Pancreas (tissue), 10 donors: ENCODE results near the gene RNF152. TPM values are rescaled to one million over a fixed set of nuclear protein-coding genes. Genes with fewer than 3 reads are reported as not detected.

Source experiments
- ATAC-seq, 4 donors: fragments of 200-7000 bp; cut with Tn5 transposase; one replicate each; pipeline versions ENCODE4 v1.8.0 to v1.9.1; 2020; ENCODE audit warnings: mild to moderate bottlenecking in 4 of 4, moderate library complexity in 4 of 4
- DNase-seq, 6 donors: peaks; one replicate each; pipeline ENCODE4 v3.0.0-alpha.2; 2020
- FAIRE-seq: peaks from 2 replicates; lab custom pipeline; 2012; peaks lifted over from hg19 to GRCh38; lab: Jason Lieb, UNC
- H3K27ac ChIP-seq, 4 donors: fragments of 200-600 bp; sonication (generic); 1 replicate in 3 of 4; 2 replicates in 1 of 4; pipeline versions ENCODE4 v1.5.0 to v1.8.0; 2020
- H3K27me3 ChIP-seq, 4 donors: fragments of 200-600 bp; one replicate each; pipeline ENCODE4 v1.8.0; 2021
- H3K36me3 ChIP-seq, 3 donors: fragments of 200-600 bp; sonication (generic) in 1 of 3; one replicate each; pipeline versions ENCODE4 v1.5.0 to v1.8.0; 2020 to 2021
- H3K4me1 ChIP-seq, 3 donors: fragments of 200-600 bp; one replicate each; pipeline ENCODE4 v1.8.0; 2021
- H3K4me3 ChIP-seq, 4 donors: fragments of 200-600 bp; sonication (generic) in 2 of 4; one replicate each; pipeline versions ENCODE4 v1.5.0 to v1.8.0; 2020 to 2021
- H3K9me3 ChIP-seq, 4 donors: fragments of 200-600 bp; one replicate each; pipeline ENCODE4 v1.8.0; 2021
- WGBS, 2 donors: extraction: QIAGEN DNeasy Blood & Tissue Kit; methylation state at CpG; one replicate each; pipeline ENCODE4 v1.1.7; 2013; 5-methylcytosine and 5-hydroxymethylcytosine counted together
- intact Hi-C, 3 donors: fragments of 100-400 bp; cut with DNase I; formaldehyde crosslinking; loops; one replicate each; pipeline versions ENCODE4 v1.11.1 to v1.14.2; 2022
- polyA plus RNA-seq, 2 donors: library from polyadenylated mRNA; stranded (reverse); fragments of 200-250 nt; gene quantifications; one replicate each; pipeline ENCODE4 v1.2.3, GENCODE V29; 2013
- total RNA-seq, 6 donors: library from RNA; stranded (reverse); fragmentation: NEBNext Ultra II Directional in 4 of 6; extraction: Animal tissue kit (Norgen Biotek cat#: 25700) in 4 of 6; gene quantifications; one replicate each; pipeline versions ENCODE4 v1.2.1 to v1.2.4, GENCODE V29; 2021 to 2023
- TF ChIP-seq, protein P1 (sequence below), 4 donors: fragments of 200-600 bp; sonication (generic) in 3 of 4; IDR thresholded peaks; one replicate each; pipeline versions ENCODE4 v1.5.0 to v1.8.0; 2021; ENCODE audit warnings: antibody characterized with exemption in 4 of 4
- donor health status: healthy with polysubstance abuse.
- donor health status: DM: no; HTN: no; CAD: no; lungs with moderate emphysema.
- donor health status: DM: no; HTN: no; CAD: no.
- donor health status: control.
- donor health status: control.
- donor health status: Bipolar disorder and iron deficiency.
- donor health status: DM: yes; HTN: yes; CAD: no.
- donor health status: DM: no; HTN: no; CAD: no.
- donor health status: DM: no; HTN: no; CAD: no.
- donor health status: DM: yes; HTN: yes; CAD: no.

Gene RNF152
- total and polyA plus RNA-seq, 8 donors = 0.91 to 7.2 (median 4.8) TPM

DNA sequence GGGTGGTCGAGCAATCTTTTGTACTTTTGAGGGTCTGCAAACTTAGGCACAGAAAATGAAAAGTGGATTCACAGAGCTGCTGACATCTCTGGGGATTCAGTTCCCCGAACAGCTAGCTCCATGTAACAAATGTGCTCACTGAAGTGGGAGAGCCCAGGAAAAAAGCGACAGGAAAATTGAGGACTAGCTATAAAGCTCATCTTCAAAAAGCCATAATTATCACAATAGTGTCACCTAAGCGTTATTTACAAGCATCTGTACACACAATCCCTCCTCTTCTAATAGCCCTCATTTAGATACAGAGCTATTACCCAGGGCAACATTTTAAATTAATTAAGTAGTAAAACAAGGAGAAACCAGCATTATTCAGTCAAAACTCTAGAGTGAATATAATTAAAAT, 36.1 kb downstream of the RNF152 start:
- intact Hi-C loops = no loop called here
- DNase-seq (no peak), FAIRE-seq (no peak), ATAC-seq (no peak)
- Histone ChIP-seq H3K4me1 (peaks cover 0 to 4% (median 0%) of the 10 kb centered on the region in 3 donors), H3K36me3 (no peaks in the 10 kb centered on the region), H3K27ac (no peak overlapping the region), H3K4me3 (no peak overlapping the region), H3K27me3 (no peaks in the 10 kb centered on the region), H3K9me3 (no peaks in the 10 kb centered on the region)
- WGBS, 2 donors = 75 to 77% methylated on average over 4 of the region's 4 CpGs
- TF ChIP-seq, protein P1, sequence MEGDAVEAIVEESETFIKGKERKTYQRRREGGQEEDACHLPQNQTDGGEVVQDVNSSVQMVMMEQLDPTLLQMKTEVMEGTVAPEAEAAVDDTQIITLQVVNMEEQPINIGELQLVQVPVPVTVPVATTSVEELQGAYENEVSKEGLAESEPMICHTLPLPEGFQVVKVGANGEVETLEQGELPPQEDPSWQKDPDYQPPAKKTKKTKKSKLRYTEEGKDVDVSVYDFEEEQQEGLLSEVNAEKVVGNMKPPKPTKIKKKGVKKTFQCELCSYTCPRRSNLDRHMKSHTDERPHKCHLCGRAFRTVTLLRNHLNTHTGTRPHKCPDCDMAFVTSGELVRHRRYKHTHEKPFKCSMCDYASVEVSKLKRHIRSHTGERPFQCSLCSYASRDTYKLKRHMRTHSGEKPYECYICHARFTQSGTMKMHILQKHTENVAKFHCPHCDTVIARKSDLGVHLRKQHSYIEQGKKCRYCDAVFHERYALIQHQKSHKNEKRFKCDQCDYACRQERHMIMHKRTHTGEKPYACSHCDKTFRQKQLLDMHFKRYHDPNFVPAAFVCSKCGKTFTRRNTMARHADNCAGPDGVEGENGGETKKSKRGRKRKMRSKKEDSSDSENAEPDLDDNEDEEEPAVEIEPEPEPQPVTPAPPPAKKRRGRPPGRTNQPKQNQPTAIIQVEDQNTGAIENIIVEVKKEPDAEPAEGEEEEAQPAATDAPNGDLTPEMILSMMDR (IDR thresholded peaks at IDR 0.05) = no peak

GRCh38 chr18:61855449-61856378, 37.1 kb downstream of the RNF152 start:
- TF ChIP-seq, protein P1 (IDR thresholded peaks at IDR 0.05) = no peak
- Histone ChIP-seq H3K4me1 (peaks cover 0 to 4% (median 0%) of the 10 kb centered on the region in 3 donors), H3K27ac (peak overlapping the region in 1 of 4 donors; percentile 2), H3K4me3 (no peak overlapping the region), H3K9me3 (no peaks in the 10 kb centered on the region), H3K27me3 (no peaks in the 10 kb centered on the region), H3K36me3 (no peaks in the 10 kb centered on the region)
- ATAC-seq (no peak), FAIRE-seq (no peak), DNase-seq (no peak)
- 94% methylated on average over 19 of the region's 19 CpGs for WGBS, 2 donors
- intact Hi-C loops = no loop called here

- no peaks in the 10 kb centered on the region for H3K9me3 ChIP-seq
- H3K36me3 ChIP-seq = no peaks in the 10 kb centered on the region
- no peak for FAIRE-seq
- ATAC-seq = peak in 3 of 4 donors; percentile 55 to 65 (median 65)
- 50 to 57% methylated on average over 9 of the region's 9 CpGs for WGBS, 2 donors
- peaks cover 0 to 4% (median 0%) of the 10 kb centered on the region in 3 donors for H3K4me1 ChIP-seq
- peak overlapping the region in 1 of 4 donors; percentile 2 for H3K27ac ChIP-seq
- intact Hi-C loops = no loop called here
- TF ChIP-seq, protein P1 (IDR thresholded peaks at IDR 0.05) = no peak
- DNase-seq = no peak
- H3K4me3 ChIP-seq = no peak overlapping the region
- no peaks in the 10 kb centered on the region for H3K27me3 ChIP-seq
Observed at GRCh38 chr18:61854578-61855448, 38.0 kb downstream of the RNF152 start.

DNA sequence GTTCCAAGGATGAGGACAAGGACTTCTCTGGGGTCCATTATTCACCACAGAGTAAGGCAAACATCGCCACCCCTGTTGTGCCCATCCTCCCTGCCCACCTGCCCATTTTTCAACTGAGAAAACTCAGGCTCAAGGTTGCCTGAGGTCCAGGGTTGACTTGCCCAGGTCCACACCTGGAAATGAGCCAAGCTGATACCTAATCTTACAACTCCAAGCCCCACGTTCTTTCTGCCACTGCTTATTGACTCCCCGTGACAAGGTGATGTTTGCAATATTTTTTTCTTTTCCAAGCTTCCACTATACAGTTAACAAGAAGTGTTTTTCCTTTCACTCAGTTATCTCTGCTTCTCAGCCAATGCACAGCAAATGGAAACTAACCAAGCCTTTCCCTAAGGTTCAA, 39.0 kb downstream of the RNF152 start:
- no peaks in the 10 kb centered on the region for H3K27me3 ChIP-seq
- no peak for ATAC-seq
- no peak overlapping the region for H3K4me3 ChIP-seq
- no peaks in the 10 kb centered on the region for H3K36me3 ChIP-seq
- no peaks in the 10 kb centered on the region for H3K9me3 ChIP-seq
- 44 to 48% methylated on average over 3 of the region's 3 CpGs for WGBS, 2 donors
- DNase-seq = no peak
- TF ChIP-seq, protein P1 (IDR thresholded peaks at IDR 0.05) = no peak
- intact Hi-C loops = no loop called here
- peaks cover 0 to 4% (median 0%) of the 10 kb centered on the region in 3 donors for H3K4me1 ChIP-seq
- H3K27ac ChIP-seq = no peak overlapping the region
- FAIRE-seq = no peak
